C4-2B (cell line): ENCODE measurements around the gene FOXD1.

ENCODE experiments used
- H3K27ac ChIP-seq: fragments of 450-650 bp; 2 replicates; pipeline ENCODE4 v1.5.1; 2017
- CTCF ChIP-seq: fragments of 450-650 bp; conservative IDR thresholded peaks from 2 replicates; pipeline ENCODE4 v1.5.1; 2017; ENCODE audit warnings: mild to moderate bottlenecking
- ZFX ChIP-seq: fragments of 450-650 bp; IDR thresholded peaks from 2 replicates; pipeline ENCODE4 v1.6.1; 2017

FOXD1 gene

GRCh38 chr5:73437777-73438644 lies 10.6 kb downstream of the FOXD1 start:
- H3K27ac ChIP-seq: peak overlapping the region; percentile 7; the same call in 1 of the 2 replicates
- TF ChIP-seq ZFX: no peak
- TF ChIP-seq CTCF: peak; percentile 51

- TF ChIP-seq CTCF: peak; percentile 79
- TF ChIP-seq ZFX: peak; percentile 41; the same call in 1 of the 2 replicates
- peak overlapping the region; percentile 7; the same call in 1 of the 2 replicates for H3K27ac ChIP-seq
Observed at GRCh38 chr5:73437101-73437776, 11.3 kb downstream of the FOXD1 start.

- peak overlapping the region; percentile 7; the same call in 1 of the 2 replicates for H3K27ac ChIP-seq
- no peak for TF ChIP-seq ZFX
- TF ChIP-seq CTCF: no peak
Observed at GRCh38 chr5:73436535-73437100, 12.0 kb downstream of the FOXD1 start.

GRCh38 chr5:73435759-73436534 lies 12.6 kb downstream of the FOXD1 start:
- no peak overlapping the region for H3K27ac ChIP-seq
- no peak for TF ChIP-seq ZFX
- TF ChIP-seq CTCF: no peak

- TF ChIP-seq ZFX (no peak), CTCF (no peak; the same call in 1 of the 2 replicates)
- H3K27ac ChIP-seq: no peak overlapping the region
Observed at GRCh38 chr5:73434907-73435306, 13.7 kb downstream of the FOXD1 start.

GRCh38 chr5:73434461-73434860 lies 14.1 kb downstream of the FOXD1 start:
- TF ChIP-seq ZFX (no peak), CTCF (no peak)
- H3K27ac ChIP-seq: no peak overlapping the region
